GM18511 (cell line): ENCODE results near the gene CATSPER3.
"Not testable (repeated sequence)": the region's sequence is repeated elsewhere in the genome, so short reads cannot be mapped to it uniquely, and the experiment has no call there.

Experiments used
- ATAC-seq: cut with Tn5 transposase; IDR thresholded peaks from one replicate; pipeline ENCODE4 v1.9.1; 2021; ENCODE audit warnings: mild to moderate bottlenecking, moderate library complexity; ENCODE audit not compliant: unreplicated experiment

CATSPER3 gene

GRCh38 chr5:134969166-134969565, 1.5 kb downstream of the CATSPER3 start:
- no peak for ATAC-seq

GRCh38 chr5:134975078-134975715, 7.5 kb downstream of the CATSPER3 start:
- peak; percentile 59 for ATAC-seq

GRCh38 chr5:134975843-134976242, 8.1 kb downstream of the CATSPER3 start:
- ATAC-seq: no peak

GRCh38 chr5:134976841-134977240, 9.1 kb downstream of the CATSPER3 start:
- ATAC-seq: no peak

GRCh38 chr5:134979416-134979815, 11.7 kb downstream of the CATSPER3 start:
- no peak for ATAC-seq

GRCh38 chr5:134982230-134982629, 14.5 kb downstream of the CATSPER3 start:
- no peak for ATAC-seq

GRCh38 chr5:134989266-134989830, 21.6 kb downstream of the CATSPER3 start:
- ATAC-seq: no peak

GRCh38 chr5:134990183-134990582, 22.5 kb downstream of the CATSPER3 start:
- ATAC-seq: not testable (repeated sequence)

- no peak for ATAC-seq
These were observed 24.4 kb downstream of the CATSPER3 start for GRCh38 chr5:134992148-134992547.

- no peak for ATAC-seq
These were observed 25.5 kb downstream of the CATSPER3 start for GRCh38 chr5:134993161-134993560.

- ATAC-seq: no peak
These were observed 27.0 kb downstream of the CATSPER3 start for GRCh38 chr5:134994560-134995156.

- no peak for ATAC-seq
These were observed 28.2 kb downstream of the CATSPER3 start for GRCh38 chr5:134995850-134996402.

- no peak for ATAC-seq
These were observed 29.3 kb downstream of the CATSPER3 start for GRCh38 chr5:134997015-134997414.

GRCh38 chr5:134998068-134998467, 30.4 kb downstream of the CATSPER3 start:
- ATAC-seq: not testable (repeated sequence)

- ATAC-seq: no peak
These were observed 36.7 kb downstream of the CATSPER3 start for GRCh38 chr5:135004376-135004775.

GRCh38 chr5:135005076-135005475, 37.4 kb downstream of the CATSPER3 start:
- no peak for ATAC-seq

- no peak for ATAC-seq
These were observed 39.6 kb downstream of the CATSPER3 start for GRCh38 chr5:135007305-135007704.

GRCh38 chr5:135007749-135008363, 40.1 kb downstream of the CATSPER3 start:
- no peak for ATAC-seq

- no peak for ATAC-seq
These were observed 40.8 kb downstream of the CATSPER3 start for GRCh38 chr5:135008556-135008955.

- ATAC-seq: no peak
These were observed 41.5 kb downstream of the CATSPER3 start for GRCh38 chr5:135008981-135009735.
